Cardiac muscle cell (in vitro differentiated cells and primary cell): ENCODE data around the gene RAI1. TPM values are rescaled to one million over a fixed set of nuclear protein-coding genes. Genes with fewer than 3 reads are reported as not detected.

ENCODE experiments used
- DNase-seq, 2 donors: peaks; one replicate each; pipeline versions ENCODE4 v3.0.0 to v3.0.0-alpha.2; 2010 to 2017; ENCODE audit warnings: low read depth in 1 of 2, low spot score in 1 of 2
- H3K27ac ChIP-seq: fragments of 200-600 bp; sonication (generic); 2 replicates; pipeline ENCODE4 v1.5.1; 2016
- H3K27me3 ChIP-seq: fragments of 200-600 bp; sonication (generic); 2 replicates; pipeline ENCODE4 v1.6.0; 2016; ENCODE audit warnings: control low read depth
- H3K36me3 ChIP-seq: fragments of 200-600 bp; sonication (generic); 2 replicates; pipeline ENCODE4 v1.5.1; 2016; ENCODE audit warnings: control low read depth
- H3K4me1 ChIP-seq: fragments of 200-600 bp; sonication (generic); 2 replicates; pipeline ENCODE4 v1.8.1; 2017; ENCODE audit warnings: low read depth, mild to moderate bottlenecking, mixed run types
- H3K4me3 ChIP-seq: fragments of 200-600 bp; sonication (generic); 2 replicates; pipeline ENCODE4 v1.5.1; 2016; ENCODE audit warnings: mild to moderate bottlenecking
- H3K9me3 ChIP-seq: fragments of 200-600 bp; sonication (generic); 2 replicates; pipeline ENCODE4 v1.5.1; 2017; ENCODE audit warnings: low read depth, mild to moderate bottlenecking, control low read depth
- CTCF ChIP-seq: IDR thresholded peaks from 2 replicates; pipeline ENCODE4 v1.5.1; 2012; ENCODE audit warnings: low read depth, mild to moderate bottlenecking, low read length
- polyA plus RNA-seq: library from polyadenylated mRNA; unstranded; fragments of >200 nt; fragmentation: Nextera tagmentation; extraction: Ambion mirVana; gene quantifications from 2 replicates; pipeline ENCODE4 v1.2.1, GENCODE V29; 2016
- total RNA-seq: library from RNA; depleted of rRNA; stranded (reverse); fragments of >200 nt; gene quantifications from 2 replicates; pipeline ENCODE4 v1.2.3, GENCODE V29; 2016

Gene RAI1
- total and polyA plus RNA-seq, 2 experiments from 2014 or later = 20.2 to 46.2 TPM

GRCh38 chr17:17732892-17733670 lies 51.8 kb downstream of the RAI1 start:
- H3K36me3 ChIP-seq = no peaks in the 10 kb centered on the region
- TF ChIP-seq CTCF = no peak
- H3K4me1 ChIP-seq = peaks cover 17% of the 10 kb centered on the region
- no peak overlapping the region for H3K4me3 ChIP-seq
- H3K9me3 ChIP-seq = no peaks in the 10 kb centered on the region
- no peak overlapping the region for H3K27ac ChIP-seq
- DNase-seq = peak in 1 of 2 donors; percentile 54
- H3K27me3 ChIP-seq = no peaks in the 10 kb centered on the region

GRCh38 chr17:17736205-17737183 lies 55.2 kb downstream of the RAI1 start:
- TF ChIP-seq CTCF = no peak
- no peak overlapping the region for H3K4me3 ChIP-seq
- no peak overlapping the region for H3K27ac ChIP-seq
- peaks cover 31% of the 10 kb centered on the region for H3K4me1 ChIP-seq
- H3K27me3 ChIP-seq = no peaks in the 10 kb centered on the region
- H3K36me3 ChIP-seq = no peaks in the 10 kb centered on the region
- DNase-seq = peak in 1 of 2 donors; percentile 38
- H3K9me3 ChIP-seq = no peaks in the 10 kb centered on the region

GRCh38 chr17:17737961-17738894 lies 57.0 kb downstream of the RAI1 start:
- Histone ChIP-seq H3K9me3 (no peaks in the 10 kb centered on the region), H3K4me1 (peaks cover 31% of the 10 kb centered on the region)
- TF ChIP-seq CTCF = no peak

GRCh38 chr17:17738901-17739300 lies 57.6 kb downstream of the RAI1 start:
- peak overlapping the region; percentile 24 for H3K27ac ChIP-seq
- H3K27me3 ChIP-seq = no peaks in the 10 kb centered on the region
- H3K36me3 ChIP-seq = no peaks in the 10 kb centered on the region
- no peak for TF ChIP-seq CTCF
- peaks cover 31% of the 10 kb centered on the region for H3K4me1 ChIP-seq
- H3K4me3 ChIP-seq = no peak overlapping the region
- H3K9me3 ChIP-seq = no peaks in the 10 kb centered on the region
- no peak for DNase-seq

More at GRCh38 chr17:17737961-17738894, 57.0 kb downstream of the RAI1 start:
- no peaks in the 10 kb centered on the region for H3K27me3 ChIP-seq
- H3K27ac ChIP-seq = peak overlapping the region; percentile 24
- no peak overlapping the region for H3K4me3 ChIP-seq
- no peaks in the 10 kb centered on the region for H3K36me3 ChIP-seq
- peak; percentile 37 to 75 for DNase-seq
